Hepatocyte (in vitro differentiated cells): ENCODE results near the gene BTRC. TPM values are rescaled to one million over a fixed set of nuclear protein-coding genes. Genes with fewer than 3 reads are reported as not detected.
"Not testable (repeated sequence)": the region's sequence is repeated elsewhere in the genome, so short reads cannot be mapped to it uniquely, and the experiment has no call there.

ENCODE experiments used
- DNase-seq: peaks from one replicate; pipeline ENCODE4 v3.0.0-alpha.2; 2016; ENCODE audit warnings: low spot score
- H2AFZ ChIP-seq: fragments of 200-600 bp; sonication (generic); 2 replicates; pipeline ENCODE4 v1.6.0; 2016; ENCODE audit warnings: antibody characterized with exemption, mild to moderate bottlenecking
- H3K27ac ChIP-seq: fragments of 200-600 bp; sonication (generic); 2 replicates; pipeline ENCODE4 v1.5.1; 2016; ENCODE audit warnings: mild to moderate bottlenecking
- H3K27me3 ChIP-seq: fragments of 200-600 bp; sonication (generic); 2 replicates; pipeline ENCODE4 v1.6.1; 2016
- H3K36me3 ChIP-seq: fragments of 200-600 bp; sonication (generic); replicated peaks from 2 replicates; pipeline ENCODE4 v1.5.1; 2016; ENCODE audit warnings: low read depth; ENCODE audit not compliant: insufficient read depth
- H3K4me1 ChIP-seq: fragments of 200-600 bp; sonication (generic); 2 replicates; pipeline ENCODE4 v1.5.1; 2016; ENCODE audit warnings: mild to moderate bottlenecking, moderate library complexity; ENCODE audit not compliant: insufficient read depth
- H3K4me2 ChIP-seq: fragments of 200-600 bp; sonication (generic); 2 replicates; pipeline ENCODE4 v1.6.0; 2016
- H3K4me3 ChIP-seq: fragments of 200-600 bp; sonication (generic); 2 replicates; pipeline ENCODE4 v1.5.1; 2016; ENCODE audit warnings: mild to moderate bottlenecking
- H3K79me2 ChIP-seq: fragments of 200-600 bp; sonication (generic); 2 replicates; pipeline ENCODE4 v1.6.0; 2017; ENCODE audit warnings: mild to moderate bottlenecking
- H3K9me2 ChIP-seq: fragments of 200-600 bp; sonication (generic); replicated peaks from 2 replicates; pipeline ENCODE4 v1.6.0; 2017; ENCODE audit warnings: mild to moderate bottlenecking; ENCODE audit not compliant: insufficient read depth
- H3K9me3 ChIP-seq: fragments of 200-600 bp; sonication (generic); 2 replicates; pipeline ENCODE4 v1.5.1; 2016; ENCODE audit warnings: low read depth, mild to moderate bottlenecking
- H4K20me1 ChIP-seq: fragments of 200-600 bp; sonication (generic); 2 replicates; pipeline ENCODE4 v1.6.0; 2016; ENCODE audit warnings: mild to moderate bottlenecking; ENCODE audit not compliant: insufficient read depth, poor library complexity, severe bottlenecking
- CTCF ChIP-seq: fragments of 200-600 bp; sonication (generic); IDR thresholded peaks from 2 replicates; pipeline ENCODE4 v1.5.1; 2016; ENCODE audit warnings: antibody characterized with exemption, mild to moderate bottlenecking; ENCODE audit not compliant: poor library complexity
- EZH2 ChIP-seq: fragments of 200-600 bp; sonication (generic); IDR thresholded peaks from 2 replicates; pipeline ENCODE4 v1.6.1; 2016; ENCODE audit warnings: antibody characterized with exemption, mild to moderate bottlenecking, borderline replicate concordance
- EZH2phosphoT487 ChIP-seq: fragments of 200-600 bp; sonication (generic); IDR thresholded peaks from one replicate; pipeline ENCODE4 v1.6.1; 2018; ENCODE audit warnings: antibody characterized with exemption, mild to moderate bottlenecking, low read depth, moderate library complexity; ENCODE audit not compliant: unreplicated experiment, severe bottlenecking
- WGBS: methylation state at CpG from one replicate; pipeline ENCODE4 v1.1.6; 2016; ENCODE audit warnings: low lambda C conversion rate; ENCODE audit errors: missing lambda C conversion rate; 5-methylcytosine and 5-hydroxymethylcytosine counted together
- polyA plus RNA-seq: library from polyadenylated mRNA; unstranded; fragments of >200 nt; fragmentation: Nextera tagmentation; extraction: Ambion mirVana; gene quantifications from 2 replicates; pipeline ENCODE4 v1.2.1, GENCODE V29; 2016
- total RNA-seq: library from RNA; depleted of rRNA; stranded (reverse); fragments of >200 nt; gene quantifications from 2 replicates; pipeline ENCODE4 v1.2.3, GENCODE V29; 2014

Gene BTRC
- total and polyA plus RNA-seq, 2 experiments from 2014 or later = 14.5 to 24.3 TPM

- H3K27ac ChIP-seq = no peak overlapping the region
- H3K9me3 ChIP-seq = no peaks in the 10 kb centered on the region
- H3K4me2 ChIP-seq = no peak overlapping the region
- H3K36me3 ChIP-seq = no peaks in the 10 kb centered on the region
- H2AFZ ChIP-seq = no peak overlapping the region
- H3K4me1 ChIP-seq = no peaks in the 10 kb centered on the region
- no peak for DNase-seq
- H4K20me1 ChIP-seq = peaks cover 11% of the 10 kb centered on the region
- TF ChIP-seq EZH2 = no peak
- no peak for TF ChIP-seq CTCF
- TF ChIP-seq EZH2phosphoT487 = no peak
- H3K4me3 ChIP-seq = no peak overlapping the region
- H3K79me2 ChIP-seq = peaks cover 53% of the 10 kb centered on the region
- no peaks in the 10 kb centered on the region for H3K27me3 ChIP-seq
- no peaks in the 10 kb centered on the region for H3K9me2 ChIP-seq
- WGBS = 86% methylated on average over 3 of the region's 3 CpGs
Measured at GRCh38 chr10:101415884-101416283, 61.9 kb downstream of the BTRC start.

GRCh38 chr10:101421967-101422366 is 68.0 kb downstream of the BTRC start:
- H3K27me3 ChIP-seq, H3K4me1 ChIP-seq, H2AFZ ChIP-seq, H3K9me2 ChIP-seq, DNase-seq, H3K36me3 ChIP-seq, H3K4me3 ChIP-seq, H3K4me2 ChIP-seq, H3K9me3 ChIP-seq, H3K27ac ChIP-seq: not testable (repeated sequence)
- H4K20me1 ChIP-seq = peaks cover 11% of the 10 kb centered on the region
- 67% methylated on average over 1 of the region's 1 CpG for WGBS
- peaks cover 40% of the 10 kb centered on the region for H3K79me2 ChIP-seq

- peaks cover 25% of the 10 kb centered on the region for H3K79me2 ChIP-seq
- no peak for DNase-seq
- no peak overlapping the region for H2AFZ ChIP-seq
- 77% methylated on average over 4 of the region's 4 CpGs for WGBS
- no peaks in the 10 kb centered on the region for H3K9me2 ChIP-seq
- no peaks in the 10 kb centered on the region for H3K27me3 ChIP-seq
- H3K9me3 ChIP-seq = no peaks in the 10 kb centered on the region
- H3K4me1 ChIP-seq = no peaks in the 10 kb centered on the region
- H3K4me3 ChIP-seq = no peak overlapping the region
- peaks cover 15% of the 10 kb centered on the region for H4K20me1 ChIP-seq
- no peak overlapping the region for H3K27ac ChIP-seq
- no peak for TF ChIP-seq EZH2phosphoT487
- no peak for TF ChIP-seq EZH2
- no peak for TF ChIP-seq CTCF
- H3K36me3 ChIP-seq = no peaks in the 10 kb centered on the region
- no peak overlapping the region for H3K4me2 ChIP-seq
Measured at GRCh38 chr10:101425535-101425934, 71.6 kb downstream of the BTRC start.

GRCh38 chr10:101428036-101428435 is 74.1 kb downstream of the BTRC start:
- Histone ChIP-seq H3K4me2 (no peak overlapping the region), H4K20me1 (peaks cover 12% of the 10 kb centered on the region), H3K27ac (no peak overlapping the region), H2AFZ (no peak overlapping the region), H3K27me3 (no peaks in the 10 kb centered on the region), H3K79me2 (peaks cover 18% of the 10 kb centered on the region), H3K4me1 (no peaks in the 10 kb centered on the region), H3K36me3 (no peaks in the 10 kb centered on the region), H3K9me2 (no peaks in the 10 kb centered on the region), H3K4me3 (no peak overlapping the region), H3K9me3 (no peaks in the 10 kb centered on the region)
- no peak for DNase-seq
- TF ChIP-seq EZH2phosphoT487 = no peak
- no peak for TF ChIP-seq EZH2
- TF ChIP-seq CTCF = no peak
- WGBS = 94% methylated on average over 3 of the region's 3 CpGs
